HEK293T (cell line): ENCODE data around the gene HAUS3.

Experiments
- ARNT ChIP-seq: fragments of 450-650 bp; IDR thresholded peaks from 2 replicates; pipeline ENCODE4 v1.6.1; 2017; ENCODE audit warnings: mild to moderate bottlenecking
- BHLHE40 ChIP-seq: fragments of 450-650 bp; IDR thresholded peaks from 2 replicates; pipeline ENCODE4 v1.6.1; 2016; ENCODE audit warnings: mild to moderate bottlenecking, moderate library complexity, borderline replicate concordance
- ELF4 ChIP-seq: fragments of 450-650 bp; IDR thresholded peaks from 2 replicates; pipeline ENCODE4 v1.6.1; 2017; ENCODE audit warnings: antibody characterized with exemption
- FOXK2 ChIP-seq: fragments of 450-650 bp; IDR thresholded peaks from 2 replicates; pipeline ENCODE4 v1.6.1; 2016; ENCODE audit warnings: mild to moderate bottlenecking
- FOXM1 ChIP-seq: fragments of 450-650 bp; IDR thresholded peaks from 2 replicates; pipeline ENCODE4 v1.6.1; 2017; ENCODE audit warnings: mild to moderate bottlenecking, borderline replicate concordance
- SP1 ChIP-seq: fragments of 450-650 bp; IDR thresholded peaks from 2 replicates; pipeline ENCODE4 v1.6.1; 2017
- TARDBP ChIP-seq: fragments of 450-650 bp; IDR thresholded peaks from 2 replicates; pipeline ENCODE4 v1.6.1; 2016
- ZNF384 ChIP-seq: fragments of 450-650 bp; IDR thresholded peaks from 2 replicates; pipeline ENCODE4 v1.6.1; 2016
- TF ChIP-seq, protein P1 (sequence below): fragments of 450-650 bp; IDR thresholded peaks from 2 replicates; pipeline ENCODE4 v1.6.1; 2016

DNA sequence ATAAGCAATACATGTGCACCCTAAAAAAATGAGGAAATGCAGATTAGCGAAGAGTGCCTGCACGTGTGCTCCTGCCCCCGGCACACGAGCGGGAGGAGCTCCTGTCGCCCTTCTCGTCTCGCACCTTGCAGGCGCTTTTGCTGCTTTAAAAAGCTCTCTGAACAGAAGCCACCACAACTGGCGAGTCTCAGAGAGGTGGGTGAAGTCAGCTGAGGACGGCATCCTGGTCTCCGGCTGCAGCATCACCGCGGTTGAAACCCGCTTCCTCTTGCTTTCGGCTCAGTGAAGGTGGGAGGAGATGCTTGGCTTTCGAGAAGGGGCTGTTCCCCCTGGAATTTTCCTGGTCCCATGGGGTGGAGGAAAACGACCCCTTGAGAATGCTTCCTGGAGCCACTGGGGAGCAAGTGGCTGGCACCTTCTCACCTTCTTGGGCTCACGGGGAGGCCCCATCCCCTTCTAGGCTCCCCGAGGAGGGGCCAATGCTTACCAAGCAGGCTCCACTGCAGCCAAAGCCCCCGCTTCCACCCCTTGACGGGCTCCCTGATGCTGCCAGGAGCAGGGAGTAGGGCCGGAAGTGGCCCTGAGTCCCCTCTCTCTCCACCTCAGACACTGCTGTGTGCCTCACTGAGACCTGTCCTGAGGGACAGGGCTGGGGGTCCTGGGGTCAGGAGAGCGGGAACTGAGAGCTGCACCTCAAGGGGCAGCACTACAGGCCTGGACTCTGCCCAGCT, 49.2 kb upstream of the HAUS3 start:
- TF ChIP-seq BHLHE40 (no peak), ARNT (no peak), SP1 (no peak), ZNF384 (no peak), FOXK2 (no peak), ELF4 (no peak), TARDBP (no peak), FOXM1 (no peak)
- TF ChIP-seq, protein P1, sequence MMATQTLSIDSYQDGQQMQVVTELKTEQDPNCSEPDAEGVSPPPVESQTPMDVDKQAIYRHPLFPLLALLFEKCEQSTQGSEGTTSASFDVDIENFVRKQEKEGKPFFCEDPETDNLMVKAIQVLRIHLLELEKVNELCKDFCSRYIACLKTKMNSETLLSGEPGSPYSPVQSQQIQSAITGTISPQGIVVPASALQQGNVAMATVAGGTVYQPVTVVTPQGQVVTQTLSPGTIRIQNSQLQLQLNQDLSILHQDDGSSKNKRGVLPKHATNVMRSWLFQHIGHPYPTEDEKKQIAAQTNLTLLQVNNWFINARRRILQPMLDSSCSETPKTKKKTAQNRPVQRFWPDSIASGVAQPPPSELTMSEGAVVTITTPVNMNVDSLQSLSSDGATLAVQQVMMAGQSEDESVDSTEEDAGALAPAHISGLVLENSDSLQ: no peak
